MM.1S (cell line): ENCODE data around the gene LRRC8B.

ENCODE experiments used
- DNase-seq: peaks from one replicate; pipeline ENCODE4 v3.0.0-alpha.2; 2015
- H2AFZ ChIP-seq: fragments of 300-600 bp; sonication (generic); 2 replicates; pipeline ENCODE4 v1.6.0; 2016; ENCODE audit warnings: antibody characterized with exemption, low read length
- H3F3A ChIP-seq: fragments of 300-600 bp; sonication (generic); 2 replicates; pipeline ENCODE4 v1.6.1; 2016; ENCODE audit warnings: mild to moderate bottlenecking, antibody characterized with exemption, low read length, moderate library complexity, mixed read lengths; ENCODE audit not compliant: insufficient read depth
- H3K27ac ChIP-seq: fragments of 300-600 bp; sonication (generic); 2 replicates; pipeline ENCODE4 v1.5.1; 2016; ENCODE audit warnings: mild to moderate bottlenecking, low read length
- H3K27me3 ChIP-seq: fragments of 300-600 bp; sonication (generic); replicated peaks from 2 replicates; pipeline ENCODE4 v1.6.0; 2016; ENCODE audit warnings: low read length; ENCODE audit not compliant: insufficient read depth
- H3K36me3 ChIP-seq: fragments of 300-600 bp; sonication (generic); replicated peaks from 2 replicates; pipeline ENCODE4 v1.6.1; 2016; ENCODE audit warnings: mild to moderate bottlenecking, low read length, mixed read lengths; ENCODE audit not compliant: insufficient read depth
- H3K4me1 ChIP-seq: fragments of 300-600 bp; sonication (generic); 2 replicates; pipeline ENCODE4 v1.6.1; 2016; ENCODE audit warnings: low read length, mixed read lengths
- H3K4me2 ChIP-seq: fragments of 300-600 bp; sonication (generic); 2 replicates; pipeline ENCODE4 v1.6.0; 2016; ENCODE audit warnings: low read depth, low read length
- H3K4me3 ChIP-seq: fragments of 300-600 bp; sonication (generic); 2 replicates; pipeline ENCODE4 v1.5.1; 2016; ENCODE audit warnings: low read length, mixed read lengths
- H3K79me2 ChIP-seq: fragments of 300-600 bp; sonication (generic); 2 replicates; pipeline ENCODE4 v1.6.1; 2016; ENCODE audit warnings: mixed run types, low read length, mixed read lengths
- H3K9ac ChIP-seq: fragments of 300-600 bp; sonication (generic); 2 replicates; pipeline ENCODE4 v1.6.1; 2016; ENCODE audit warnings: low read length, mixed read lengths
- H3K9me2 ChIP-seq: fragments of 300-600 bp; sonication (generic); replicated peaks from 2 replicates; pipeline ENCODE4 v1.6.1; 2016; ENCODE audit warnings: mild to moderate bottlenecking, low read length, mixed read lengths; ENCODE audit not compliant: insufficient read depth
- H3K9me3 ChIP-seq: fragments of 300-600 bp; sonication (generic); replicated peaks from 2 replicates; pipeline ENCODE4 v1.6.1; 2016; ENCODE audit warnings: mild to moderate bottlenecking, low read length, mixed read lengths; ENCODE audit not compliant: insufficient read depth
- H4K20me1 ChIP-seq: fragments of 300-600 bp; sonication (generic); 2 replicates; pipeline ENCODE4 v1.6.1; 2016; ENCODE audit warnings: mild to moderate bottlenecking, low read length, moderate library complexity, mixed read lengths; ENCODE audit not compliant: insufficient read depth
- CTCF ChIP-seq: fragments of 300-600 bp; sonication (generic); IDR thresholded peaks from 2 replicates; pipeline ENCODE4 v1.5.1; 2016; ENCODE audit warnings: antibody characterized with exemption, low read length, mixed read lengths
- EZH2 ChIP-seq: fragments of 300-600 bp; sonication (generic); optimal IDR thresholded peaks from 2 replicates; pipeline ENCODE3; 2017; ENCODE audit warnings: low read depth, mild to moderate bottlenecking, antibody characterized with exemption, low read length, mixed read lengths
- EZH2phosphoT487 ChIP-seq: fragments of 300-600 bp; sonication (generic); IDR thresholded peaks from 2 replicates; pipeline ENCODE4 v1.6.1; 2018; ENCODE audit warnings: antibody characterized with exemption, low read length

LRRC8B gene

GRCh38 chr1:89644119-89644814, 119.6 kb downstream of the LRRC8B start:
- H4K20me1 ChIP-seq = no peaks in the 10 kb centered on the region
- no peaks in the 10 kb centered on the region for H3K36me3 ChIP-seq
- no peak overlapping the region for H2AFZ ChIP-seq
- TF ChIP-seq EZH2 (no peak), EZH2phosphoT487 (no peak), CTCF (no peak)
- no peak overlapping the region for H3K27ac ChIP-seq
- H3K27me3 ChIP-seq = no peaks in the 10 kb centered on the region
- H3K4me2 ChIP-seq = no peak overlapping the region
- H3K9ac ChIP-seq = no peak overlapping the region
- peaks cover 85% of the 10 kb centered on the region for H3K79me2 ChIP-seq
- no peaks in the 10 kb centered on the region for H3K9me3 ChIP-seq
- no peaks in the 10 kb centered on the region for H3K9me2 ChIP-seq
- H3K4me3 ChIP-seq = no peak overlapping the region
- no peaks in the 10 kb centered on the region for H3K4me1 ChIP-seq
- H3F3A ChIP-seq = no peaks in the 10 kb centered on the region
- DNase-seq = no peak

GRCh38 chr1:89646259-89646658, 121.6 kb downstream of the LRRC8B start:
- Histone ChIP-seq H3K9me2 (no peaks in the 10 kb centered on the region), H3K4me1 (no peaks in the 10 kb centered on the region), H3K27me3 (no peaks in the 10 kb centered on the region), H3K9me3 (no peaks in the 10 kb centered on the region), H3K79me2 (peaks cover 81% of the 10 kb centered on the region), H3K36me3 (no peaks in the 10 kb centered on the region), H3K4me3 (no peak overlapping the region), H3F3A (no peaks in the 10 kb centered on the region), H3K9ac (no peak overlapping the region), H3K27ac (no peak overlapping the region), H2AFZ (no peak overlapping the region), H4K20me1 (no peaks in the 10 kb centered on the region), H3K4me2 (no peak overlapping the region)
- TF ChIP-seq EZH2phosphoT487 = no peak
- no peak for TF ChIP-seq CTCF
- TF ChIP-seq EZH2 = no peak
- no peak for DNase-seq
